GM12875 (cell line): ENCODE results near the gene KCNF1.

ENCODE experiments used
- H3K4me3 ChIP-seq: one replicate; pipeline ENCODE4 v1.5.1; 2011; ENCODE audit warnings: low read depth, low read length, control low read depth
- TF ChIP-seq, protein P1 (sequence below): IDR thresholded peaks from 2 replicates; pipeline ENCODE4 v1.5.1; 2011; ENCODE audit warnings: low read depth, mild to moderate bottlenecking, control low read depth, inconsistent platforms, low read length, moderate library complexity, borderline replicate concordance; ENCODE audit not compliant: insufficient read depth

Gene KCNF1

DNA sequence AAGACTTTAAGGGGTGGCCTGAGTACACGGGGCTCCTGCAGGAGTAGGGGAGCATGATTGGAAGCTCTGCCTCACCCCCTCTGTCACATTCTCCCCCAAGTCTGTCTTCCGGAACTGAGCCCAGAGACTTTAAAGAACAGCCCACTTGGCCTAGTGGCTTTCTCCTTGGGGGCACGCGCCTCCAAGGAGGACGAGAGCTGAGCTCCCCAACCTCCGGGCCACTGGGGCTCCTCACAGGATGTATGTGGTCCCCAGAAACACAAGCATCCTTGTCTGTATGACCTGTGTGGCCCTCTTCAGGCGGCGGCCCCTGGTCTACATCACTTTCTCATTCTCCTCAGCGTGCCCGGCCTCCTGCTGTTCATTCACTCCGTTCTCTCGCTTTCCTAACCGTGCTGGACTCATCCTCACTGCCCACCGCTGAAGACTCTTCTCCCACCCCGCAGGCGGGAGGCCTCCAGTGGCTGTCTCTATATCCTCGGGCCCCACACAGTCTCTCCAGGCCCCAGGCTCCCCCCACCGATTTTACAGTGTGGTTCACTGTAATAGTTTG lies 23.7 kb downstream of the KCNF1 start:
- TF ChIP-seq, protein P1, sequence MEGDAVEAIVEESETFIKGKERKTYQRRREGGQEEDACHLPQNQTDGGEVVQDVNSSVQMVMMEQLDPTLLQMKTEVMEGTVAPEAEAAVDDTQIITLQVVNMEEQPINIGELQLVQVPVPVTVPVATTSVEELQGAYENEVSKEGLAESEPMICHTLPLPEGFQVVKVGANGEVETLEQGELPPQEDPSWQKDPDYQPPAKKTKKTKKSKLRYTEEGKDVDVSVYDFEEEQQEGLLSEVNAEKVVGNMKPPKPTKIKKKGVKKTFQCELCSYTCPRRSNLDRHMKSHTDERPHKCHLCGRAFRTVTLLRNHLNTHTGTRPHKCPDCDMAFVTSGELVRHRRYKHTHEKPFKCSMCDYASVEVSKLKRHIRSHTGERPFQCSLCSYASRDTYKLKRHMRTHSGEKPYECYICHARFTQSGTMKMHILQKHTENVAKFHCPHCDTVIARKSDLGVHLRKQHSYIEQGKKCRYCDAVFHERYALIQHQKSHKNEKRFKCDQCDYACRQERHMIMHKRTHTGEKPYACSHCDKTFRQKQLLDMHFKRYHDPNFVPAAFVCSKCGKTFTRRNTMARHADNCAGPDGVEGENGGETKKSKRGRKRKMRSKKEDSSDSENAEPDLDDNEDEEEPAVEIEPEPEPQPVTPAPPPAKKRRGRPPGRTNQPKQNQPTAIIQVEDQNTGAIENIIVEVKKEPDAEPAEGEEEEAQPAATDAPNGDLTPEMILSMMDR = no peak
- no peak overlapping the region for H3K4me3 ChIP-seq

DNA sequence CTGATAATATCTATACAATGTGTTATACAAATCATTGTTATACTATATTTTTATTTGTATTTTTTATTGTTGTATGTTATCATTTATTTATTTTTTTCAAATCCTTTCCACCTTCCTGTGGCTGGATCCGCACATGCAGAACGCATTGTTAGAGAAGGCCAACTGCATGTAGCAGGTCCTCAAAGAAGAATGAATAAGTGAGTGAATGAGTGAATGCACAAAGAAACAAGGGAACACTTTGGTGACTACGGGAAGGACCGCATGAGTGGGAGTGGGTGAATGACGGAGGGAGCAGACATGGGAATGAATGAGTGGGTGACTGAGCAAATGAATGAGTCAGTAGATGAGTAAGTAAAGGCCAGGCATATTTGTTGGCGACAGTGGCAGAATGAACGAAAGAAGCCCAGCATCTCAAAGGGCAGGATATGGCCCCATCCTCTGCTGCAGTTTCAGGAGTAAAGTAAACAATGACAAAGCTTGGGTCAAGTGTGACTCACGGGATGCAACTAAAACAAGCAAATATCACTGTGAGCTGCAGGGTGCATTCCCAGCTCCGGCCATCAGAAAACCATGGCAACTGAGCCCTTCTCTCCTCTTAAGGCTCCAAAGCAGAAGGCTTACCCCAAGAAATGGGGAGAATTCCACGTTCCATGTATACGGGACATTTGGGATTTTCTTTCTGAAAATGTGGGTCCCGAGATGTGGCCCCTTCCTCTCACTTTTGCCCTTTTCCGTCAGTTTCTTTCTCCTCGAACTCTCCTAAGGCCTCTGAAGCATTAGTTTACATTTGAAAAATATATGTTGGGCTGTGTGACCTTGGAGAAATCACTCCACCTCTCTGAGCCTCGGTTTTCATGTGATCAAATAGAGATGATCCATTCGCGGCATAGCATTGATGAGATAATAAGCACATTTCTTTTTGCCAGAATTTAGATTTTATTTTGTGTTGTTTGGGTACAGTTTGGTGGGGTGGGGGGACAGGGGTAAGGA lies 24.5 kb downstream of the KCNF1 start:
- TF ChIP-seq, protein P1 = no peak
- H3K4me3 ChIP-seq = no peak overlapping the region

DNA sequence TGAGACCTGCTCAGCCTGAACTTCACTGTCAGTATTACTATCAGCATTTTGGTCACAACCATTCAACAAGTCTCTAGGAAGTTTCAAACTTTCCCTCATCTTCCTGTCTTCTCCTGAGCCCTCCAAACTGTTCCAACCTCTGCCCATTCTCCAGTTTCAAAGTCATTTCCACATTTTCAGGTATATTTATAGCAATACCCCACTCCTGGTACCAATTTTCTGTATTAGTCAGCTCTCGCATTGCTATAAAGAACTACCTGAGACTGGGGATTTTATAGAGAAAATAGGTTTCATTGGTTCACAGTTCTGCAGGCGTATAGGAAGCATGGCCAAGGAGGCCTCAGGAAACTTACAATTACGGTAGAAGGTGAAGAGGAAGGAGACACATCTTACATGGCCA lies 27.3 kb downstream of the KCNF1 start:
- H3K4me3 ChIP-seq = no peak overlapping the region
- TF ChIP-seq, protein P1 = no peak

DNA sequence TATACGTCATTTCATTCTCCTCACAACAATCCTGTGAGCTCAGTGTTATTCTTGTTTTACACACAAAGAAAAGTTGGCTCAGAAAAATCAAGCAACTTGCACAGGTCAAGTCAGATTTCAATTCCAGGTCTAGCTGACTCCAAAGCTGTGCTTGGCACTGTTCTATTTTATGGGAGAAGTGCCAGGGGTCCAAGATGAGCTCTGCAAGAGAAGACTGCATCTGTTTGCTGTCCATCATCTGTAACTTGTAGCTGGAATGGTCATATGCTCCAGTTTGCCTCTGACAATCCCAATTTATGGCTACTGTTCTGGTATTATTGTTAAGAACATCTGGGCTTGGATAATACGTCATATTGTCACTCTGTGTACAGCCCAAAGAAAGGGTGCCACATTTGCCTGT lies 28.9 kb downstream of the KCNF1 start:
- H3K4me3 ChIP-seq = no peak overlapping the region
- TF ChIP-seq, protein P1 = no peak

DNA sequence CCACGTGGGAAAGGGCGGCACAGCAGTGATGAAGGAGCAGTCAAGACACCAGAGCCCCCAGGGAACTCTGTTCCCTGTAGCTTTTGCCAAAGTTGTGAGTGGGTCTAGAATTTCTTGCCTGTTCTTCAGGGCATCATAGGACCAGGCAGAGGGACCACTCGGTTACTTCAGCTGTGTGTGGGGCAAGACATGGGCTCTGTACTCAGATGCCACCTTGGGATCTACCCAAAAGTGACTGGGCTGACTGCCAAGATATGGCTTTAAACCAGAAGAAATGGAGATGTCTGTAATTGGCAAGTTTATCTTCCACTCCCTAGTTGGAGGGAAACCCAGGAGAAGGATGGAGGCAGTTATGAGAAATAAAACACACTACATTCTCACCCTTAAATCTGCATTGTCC lies 29.6 kb downstream of the KCNF1 start:
- TF ChIP-seq, protein P1 = no peak
- H3K4me3 ChIP-seq = no peak overlapping the region

DNA sequence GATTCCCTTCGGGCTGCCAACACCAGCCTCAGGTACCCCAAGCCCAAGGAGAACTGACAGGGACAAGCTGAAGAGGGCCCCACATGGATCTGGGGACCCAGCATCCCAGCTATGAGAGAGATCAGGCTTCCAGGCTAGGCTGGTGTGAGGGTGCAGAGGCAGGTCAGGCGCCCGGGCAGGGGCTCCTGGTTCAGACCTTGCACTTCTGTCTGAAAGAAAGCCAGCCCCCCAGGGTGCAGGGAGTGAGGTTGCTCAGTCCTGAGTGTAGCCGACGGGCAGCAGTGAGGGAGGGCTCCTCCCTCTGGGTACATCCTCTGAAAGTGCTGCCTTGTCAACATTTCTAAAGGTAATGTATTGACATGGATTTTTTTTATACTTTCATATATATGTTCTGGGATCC lies 33.1 kb downstream of the KCNF1 start:
- no peak overlapping the region for H3K4me3 ChIP-seq
- TF ChIP-seq, protein P1 = no peak

DNA sequence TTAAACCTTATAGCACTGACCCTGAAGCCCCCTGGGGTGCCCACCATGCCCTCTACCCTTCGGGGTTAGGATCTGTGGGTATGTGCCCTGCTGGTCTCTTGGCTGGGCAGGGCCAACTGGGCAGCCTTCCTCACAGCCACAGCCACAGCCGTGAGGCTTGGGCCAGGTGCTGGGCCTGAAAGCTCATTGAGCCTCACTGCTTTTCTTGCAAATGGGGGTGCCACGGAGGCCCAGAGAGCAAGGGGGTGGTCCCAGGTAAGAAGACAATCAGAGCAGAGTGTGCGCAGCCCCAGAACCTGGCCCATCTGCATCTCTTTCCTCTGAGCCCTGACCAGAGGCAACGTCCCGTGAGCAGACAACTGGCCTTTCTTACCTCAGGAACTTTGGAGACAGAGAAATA lies 34.7 kb downstream of the KCNF1 start:
- TF ChIP-seq, protein P1 = no peak
- H3K4me3 ChIP-seq = no peak overlapping the region
